Stimulated activated CD8-positive, alpha-beta memory T cell treated with anti-CD3 and anti-CD28 coated beads, Interleukin-7, amount 100 ng/mL, for 48 hours (primary cell): ENCODE results near the gene FOXL2.

Experiments used
- DNase-seq, 2 donors: peaks; one replicate each; pipeline ENCODE4 v3.0.0-alpha.2; 2020; ENCODE audit warnings: low read depth in 1 of 2; ENCODE audit errors: extremely low read depth in 1 of 2

FOXL2 gene

GRCh38 chr3:138898708-138899107 lies 48.2 kb downstream of the FOXL2 start:
- DNase-seq = no peak

GRCh38 chr3:138898301-138898700 lies 48.6 kb downstream of the FOXL2 start:
- no peak for DNase-seq
